Activated T-helper 1 cell treated with Interleukin-2 at 50 U/mL for 16 hours (primary cell): ENCODE results near the gene ADAT3.
"Not testable (repeated sequence)": the region's sequence is repeated elsewhere in the genome, so short reads cannot be mapped to it uniquely, and the experiment has no call there.

Source experiments
- DNase-seq: peaks from one replicate; pipeline ENCODE4 v3.0.0-alpha.2; 2020; ENCODE audit warnings: low read depth

Gene ADAT3

GRCh38 chr19:1882786-1883692 is 22.2 kb upstream of the ADAT3 start:
- no peak for DNase-seq

- DNase-seq, result no peak
Observed at GRCh38 chr19:1883784-1884183, 21.4 kb upstream of the ADAT3 start.

- DNase-seq, result peak; percentile 26
Observed at GRCh38 chr19:1884291-1884718, 20.9 kb upstream of the ADAT3 start.

GRCh38 chr19:1884719-1885334 is 20.4 kb upstream of the ADAT3 start:
- no peak for DNase-seq

GRCh38 chr19:1885398-1886119 is 19.6 kb upstream of the ADAT3 start, which contains the start of gene ABHD17A:
TSS of gene ABHD17A (minus strand) at chr19:1885496. CDS start at chr19:1881566, 3,930 bp downstream.
- DNase-seq, result peak; percentile 94

GRCh38 chr19:1886360-1886759 is 18.8 kb upstream of the ADAT3 start:
- DNase-seq, result not testable (repeated sequence)

- no peak for DNase-seq
Observed at GRCh38 chr19:1888385-1888784, 16.8 kb upstream of the ADAT3 start.

GRCh38 chr19:1889907-1890306 is 15.3 kb upstream of the ADAT3 start:
- DNase-seq, result no peak

GRCh38 chr19:1893791-1894190 is 11.4 kb upstream of the ADAT3 start:
- DNase-seq, result no peak

- DNase-seq, result no peak
Observed at GRCh38 chr19:1896508-1896907, 8.7 kb upstream of the ADAT3 start.

GRCh38 chr19:1901940-1902404 is 3.2 kb upstream of the ADAT3 start:
- no peak for DNase-seq

- no peak for DNase-seq
Observed at GRCh38 chr19:1902923-1903322, 2.3 kb upstream of the ADAT3 start.

- DNase-seq, result no peak
Observed at GRCh38 chr19:1904860-1905109, 414 bp upstream of the ADAT3 start.

- DNase-seq, result no peak
Observed at GRCh38 chr19:1905863-1906375, 720 bp downstream of the ADAT3 start.

- DNase-seq, result no peak
Observed at GRCh38 chr19:1906985-1907562, 1.9 kb downstream of the ADAT3 start.

- DNase-seq, result no peak
Observed at GRCh38 chr19:1907563-1908363, 2.6 kb downstream of the ADAT3 start.

- no peak for DNase-seq
Observed at GRCh38 chr19:1908364-1908678, 3.1 kb downstream of the ADAT3 start.

- no peak for DNase-seq
Observed at GRCh38 chr19:1909761-1910080, 4.5 kb downstream of the ADAT3 start.

GRCh38 chr19:1910177-1910576 is 5.0 kb downstream of the ADAT3 start:
- DNase-seq, result no peak

- peak; percentile 52 for DNase-seq
Observed at GRCh38 chr19:1911098-1911497, 5.9 kb downstream of the ADAT3 start.

GRCh38 chr19:1911995-1912394 is 6.8 kb downstream of the ADAT3 start:
- no peak for DNase-seq
